Muscle layer of duodenum (tissue), 2 donors: ENCODE results near the gene B9D2.

ENCODE experiments used
- H3K27ac ChIP-seq: one replicate; pipeline ENCODE4 v1.7.0; 2013; ENCODE audit warnings: mild to moderate bottlenecking, low read length
- H3K27me3 ChIP-seq: one replicate; pipeline ENCODE4 v1.7.0; 2013; ENCODE audit warnings: low read depth, mild to moderate bottlenecking, control low read depth, low read length
- H3K36me3 ChIP-seq, 2 donors: one replicate each; pipeline ENCODE4 v1.7.0; 2013; ENCODE audit warnings: low read length in 2 of 2, control low read depth in 1 of 2, mild to moderate bottlenecking in 1 of 2; ENCODE audit not compliant: insufficient read depth in 2 of 2, control insufficient read depth in 1 of 2
- H3K4me1 ChIP-seq, 2 donors: one replicate each; pipeline ENCODE4 v1.7.0; 2013; ENCODE audit warnings: low read length in 2 of 2, mild to moderate bottlenecking in 2 of 2, control low read depth in 1 of 2, moderate library complexity in 1 of 2; ENCODE audit not compliant: insufficient read depth in 2 of 2, control insufficient read depth in 1 of 2
- H3K4me3 ChIP-seq, 2 donors: one replicate each; pipeline ENCODE4 v1.7.0; 2013; ENCODE audit warnings: low read length in 2 of 2, low read depth in 1 of 2, mild to moderate bottlenecking in 1 of 2
- H3K9me3 ChIP-seq, 2 donors: one replicate each; pipeline ENCODE4 v1.7.0; 2013; ENCODE audit warnings: low read length in 2 of 2, control low read depth in 1 of 2, mild to moderate bottlenecking in 1 of 2; ENCODE audit not compliant: control insufficient read depth in 1 of 2
- donor health status: healthy.

Gene B9D2

GRCh38 chr19:41325947-41326706 lies 37.8 kb downstream of the B9D2 start:
- Histone ChIP-seq H3K4me3 (peak overlapping the region in 1 of 2 donors; percentile 32), H3K4me1 (peaks cover 30 to 62% of the 10 kb centered on the region in 2 donors), H3K9me3 (no peaks in the 10 kb centered on the region), H3K27me3 (no peaks in the 10 kb centered on the region), H3K36me3 (peaks cover 4 to 46% of the 10 kb centered on the region in 2 donors), H3K27ac (no peak overlapping the region)

- Histone ChIP-seq H3K27ac (no peak overlapping the region), H3K36me3 (peaks cover 9 to 48% of the 10 kb centered on the region in 2 donors), H3K9me3 (no peaks in the 10 kb centered on the region), H3K4me1 (peaks cover 30 to 64% of the 10 kb centered on the region in 2 donors), H3K27me3 (no peaks in the 10 kb centered on the region), H3K4me3 (peak overlapping the region; percentile 7 to 32)
Observed at GRCh38 chr19:41325640-41325946, 38.4 kb downstream of the B9D2 start.

- peak overlapping the region; percentile 70 for H3K27ac ChIP-seq
- H3K36me3 ChIP-seq, result peaks cover 12 to 50% of the 10 kb centered on the region in 2 donors
- H3K4me1 ChIP-seq, result peaks cover 30 to 64% of the 10 kb centered on the region in 2 donors
Observed at GRCh38 chr19:41324921-41325639, 38.9 kb downstream of the B9D2 start.

GRCh38 chr19:41324231-41324702 lies 39.7 kb downstream of the B9D2 start:
- Histone ChIP-seq H3K27ac (peak overlapping the region; percentile 70), H3K27me3 (no peaks in the 10 kb centered on the region), H3K9me3 (no peaks in the 10 kb centered on the region), H3K4me1 (peaks cover 30 to 64% of the 10 kb centered on the region in 2 donors), H3K36me3 (peaks cover 17 to 58% of the 10 kb centered on the region in 2 donors), H3K4me3 (peak overlapping the region in 1 of 2 donors; percentile 15)

More at GRCh38 chr19:41324921-41325639, 38.9 kb downstream of the B9D2 start:
- no peaks in the 10 kb centered on the region for H3K9me3 ChIP-seq
- peak overlapping the region; percentile 7 to 32 for H3K4me3 ChIP-seq
- H3K27me3 ChIP-seq, result no peaks in the 10 kb centered on the region

GRCh38 chr19:41323430-41324125 lies 40.4 kb downstream of the B9D2 start:
- Histone ChIP-seq H3K4me1 (peaks cover 30 to 60% of the 10 kb centered on the region in 2 donors), H3K36me3 (peaks cover 24 to 59% of the 10 kb centered on the region in 2 donors), H3K27ac (peak overlapping the region; percentile 70), H3K27me3 (no peaks in the 10 kb centered on the region), H3K9me3 (no peaks in the 10 kb centered on the region), H3K4me3 (no peak overlapping the region)

GRCh38 chr19:41323023-41323422 lies 40.9 kb downstream of the B9D2 start:
- H3K27ac ChIP-seq, result peak overlapping the region; percentile 67
- peaks cover 27 to 54% of the 10 kb centered on the region in 2 donors for H3K4me1 ChIP-seq
- no peaks in the 10 kb centered on the region for H3K9me3 ChIP-seq
- H3K36me3 ChIP-seq, result peaks cover 27 to 59% of the 10 kb centered on the region in 2 donors
- H3K27me3 ChIP-seq, result no peaks in the 10 kb centered on the region
- H3K4me3 ChIP-seq, result no peak overlapping the region

GRCh38 chr19:41322451-41322850 lies 41.5 kb downstream of the B9D2 start:
- H3K36me3 ChIP-seq, result peaks cover 27 to 61% of the 10 kb centered on the region in 2 donors
- no peaks in the 10 kb centered on the region for H3K9me3 ChIP-seq
- no peaks in the 10 kb centered on the region for H3K27me3 ChIP-seq
- peak overlapping the region; percentile 67 for H3K27ac ChIP-seq
- H3K4me3 ChIP-seq, result no peak overlapping the region
- H3K4me1 ChIP-seq, result peaks cover 25 to 53% of the 10 kb centered on the region in 2 donors

- Histone ChIP-seq H3K36me3 (peaks cover 34 to 67% of the 10 kb centered on the region in 2 donors), H3K27ac (peak overlapping the region; percentile 67), H3K4me3 (no peak overlapping the region), H3K9me3 (no peaks in the 10 kb centered on the region), H3K27me3 (no peaks in the 10 kb centered on the region), H3K4me1 (peaks cover 25 to 53% of the 10 kb centered on the region in 2 donors)
Observed at GRCh38 chr19:41321600-41322270, 42.2 kb downstream of the B9D2 start.

- Histone ChIP-seq H3K27me3 (no peaks in the 10 kb centered on the region), H3K4me1 (peaks cover 22 to 50% of the 10 kb centered on the region in 2 donors), H3K36me3 (peaks cover 39 to 72% of the 10 kb centered on the region in 2 donors), H3K4me3 (no peak overlapping the region), H3K9me3 (no peaks in the 10 kb centered on the region), H3K27ac (peak overlapping the region; percentile 67)
Observed at GRCh38 chr19:41321204-41321599, 42.7 kb downstream of the B9D2 start.

GRCh38 chr19:41320568-41320967 lies 43.4 kb downstream of the B9D2 start:
- no peaks in the 10 kb centered on the region for H3K27me3 ChIP-seq
- peaks cover 44 to 76% of the 10 kb centered on the region in 2 donors for H3K36me3 ChIP-seq
- H3K27ac ChIP-seq, result no peak overlapping the region
- H3K4me1 ChIP-seq, result peaks cover 19 to 44% of the 10 kb centered on the region in 2 donors
- H3K9me3 ChIP-seq, result no peaks in the 10 kb centered on the region
- no peak overlapping the region for H3K4me3 ChIP-seq
